Left lung (tissue), 10 donors: ENCODE data around the gene ALDH8A1. TPM values are rescaled to one million over a fixed set of nuclear protein-coding genes. Genes with fewer than 3 reads are reported as not detected.

Source experiments
- ATAC-seq: fragments of 200-7000 bp; cut with Tn5 transposase; one replicate; pipeline ENCODE4 v1.9.1; 2020; ENCODE audit warnings: moderate library complexity
- DNase-seq, 4 donors: peaks; one replicate each; pipeline ENCODE4 v3.0.0-alpha.2; 2013 to 2020
- H3K27ac ChIP-seq, 2 donors: fragments of 200-600 bp; sonication (generic) in 1 of 2; one replicate each; pipeline versions ENCODE4 v1.5.0 to v1.8.0; 2020 to 2021
- H3K27me3 ChIP-seq, 2 donors: fragments of 200-600 bp; sonication (generic) in 1 of 2; one replicate each; pipeline versions ENCODE4 v1.5.0 to v1.8.0; 2020 to 2021
- H3K36me3 ChIP-seq, 2 donors: fragments of 200-600 bp; sonication (generic) in 1 of 2; one replicate each; pipeline versions ENCODE4 v1.5.0 to v1.8.0; 2020 to 2021
- H3K4me1 ChIP-seq, 2 donors: fragments of 200-600 bp; one replicate each; pipeline ENCODE4 v1.8.0; 2021
- H3K4me3 ChIP-seq, 2 donors: fragments of 200-600 bp; sonication (generic) in 1 of 2; one replicate each; pipeline versions ENCODE4 v1.5.0 to v1.8.0; 2020 to 2021; ENCODE audit warnings: mild to moderate bottlenecking in 1 of 2
- H3K9me3 ChIP-seq, 2 donors: fragments of 200-600 bp; sonication (generic) in 1 of 2; one replicate each; pipeline versions ENCODE4 v1.5.0 to v1.8.0; 2020 to 2021
- intact Hi-C, 2 donors: fragments of 100-400 bp; cut with DNase I; formaldehyde crosslinking; loops; one replicate each; pipeline versions ENCODE4 v1.11.2 to v1.14.2; 2022
- microRNA-seq, 2 donors: library from miRNA; unstranded; fragments of <30 nt; microRNA quantifications; one replicate each; pipeline ENCODE4, GENCODE V29; 2019
- polyA plus RNA-seq, 6 donors: library from polyadenylated mRNA; unstranded; fragments of 120-200 nt; gene quantifications; one replicate each; pipeline ENCODE4 v1.2.1, GENCODE V29; 2013; ENCODE audit not compliant: insufficient read length in 6 of 6
- total RNA-seq, 2 donors: library from RNA; stranded (reverse); fragmentation: NEBNext Ultra II Directional; extraction: Animal tissue kit (Norgen Biotek cat#: 25700); gene quantifications; one replicate each; pipeline ENCODE4 v1.2.1, GENCODE V29; 2021
- TF ChIP-seq, protein P1 (sequence below), 2 donors: fragments of 200-600 bp; sonication (generic) in 1 of 2; IDR thresholded peaks; one replicate each; pipeline versions ENCODE4 v1.5.0 to v1.8.0; 2021; ENCODE audit warnings: antibody characterized with exemption in 2 of 2
- donor health status: DM: no; HTN: yes; CAD: no.
- donor health status: DM: no; HTN: no; CAD: no.

The ALDH8A1 gene
- total and polyA plus RNA-seq, 8 donors, result 0.80 to 2.4 (median 1.1) TPM

DNA sequence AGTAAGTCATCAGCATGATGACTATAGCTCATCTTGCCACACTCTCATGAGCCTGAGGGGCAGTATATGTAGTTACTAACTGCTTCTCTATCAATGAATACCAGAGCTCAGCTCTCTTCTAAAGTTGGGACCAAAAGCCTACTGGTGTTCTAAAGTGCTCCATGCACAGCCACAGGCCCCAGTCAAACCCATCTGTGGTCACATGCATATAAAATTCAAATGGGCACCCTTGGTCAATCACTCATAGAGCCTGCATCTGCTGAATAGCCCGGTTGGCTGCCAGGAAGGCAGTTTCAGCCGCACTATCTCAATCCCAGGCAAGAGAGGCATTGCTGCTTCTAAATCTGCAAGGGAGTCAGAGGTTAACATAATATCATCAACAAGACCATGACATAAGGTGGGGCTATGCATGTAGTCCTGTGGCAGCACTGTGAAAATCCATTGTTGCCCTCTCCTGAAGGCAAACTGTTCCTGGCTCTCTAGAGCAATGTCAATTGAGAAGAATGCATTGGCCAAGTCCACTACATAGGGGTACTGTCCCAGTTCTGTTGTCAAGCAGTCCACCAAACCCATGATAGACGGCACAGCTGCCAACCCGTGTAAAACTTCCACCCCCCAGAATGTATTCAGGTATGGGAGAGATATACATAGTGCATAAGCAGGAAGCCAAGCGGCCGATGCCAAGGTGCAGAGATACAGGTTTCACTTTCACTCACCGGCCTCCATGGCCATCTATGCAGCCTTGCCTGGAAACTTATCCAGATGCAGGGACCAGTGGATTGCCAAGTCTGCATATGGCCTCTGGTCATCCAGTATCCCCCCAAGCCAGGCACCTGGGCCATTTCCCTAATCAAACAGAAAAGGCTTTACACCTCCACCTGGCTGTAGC is 76.2 kb downstream of the ALDH8A1 start:
- Histone ChIP-seq H3K27me3 (no peaks in the 10 kb centered on the region), H3K9me3 (no peaks in the 10 kb centered on the region), H3K36me3 (no peaks in the 10 kb centered on the region), H3K27ac (no peak overlapping the region), H3K4me1 (no peaks in the 10 kb centered on the region), H3K4me3 (no peak overlapping the region)
- DNase-seq (no peak), ATAC-seq (no peak)
- intact Hi-C loops, result no loop called here
- TF ChIP-seq, protein P1, sequence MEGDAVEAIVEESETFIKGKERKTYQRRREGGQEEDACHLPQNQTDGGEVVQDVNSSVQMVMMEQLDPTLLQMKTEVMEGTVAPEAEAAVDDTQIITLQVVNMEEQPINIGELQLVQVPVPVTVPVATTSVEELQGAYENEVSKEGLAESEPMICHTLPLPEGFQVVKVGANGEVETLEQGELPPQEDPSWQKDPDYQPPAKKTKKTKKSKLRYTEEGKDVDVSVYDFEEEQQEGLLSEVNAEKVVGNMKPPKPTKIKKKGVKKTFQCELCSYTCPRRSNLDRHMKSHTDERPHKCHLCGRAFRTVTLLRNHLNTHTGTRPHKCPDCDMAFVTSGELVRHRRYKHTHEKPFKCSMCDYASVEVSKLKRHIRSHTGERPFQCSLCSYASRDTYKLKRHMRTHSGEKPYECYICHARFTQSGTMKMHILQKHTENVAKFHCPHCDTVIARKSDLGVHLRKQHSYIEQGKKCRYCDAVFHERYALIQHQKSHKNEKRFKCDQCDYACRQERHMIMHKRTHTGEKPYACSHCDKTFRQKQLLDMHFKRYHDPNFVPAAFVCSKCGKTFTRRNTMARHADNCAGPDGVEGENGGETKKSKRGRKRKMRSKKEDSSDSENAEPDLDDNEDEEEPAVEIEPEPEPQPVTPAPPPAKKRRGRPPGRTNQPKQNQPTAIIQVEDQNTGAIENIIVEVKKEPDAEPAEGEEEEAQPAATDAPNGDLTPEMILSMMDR (IDR thresholded peaks at IDR 0.05), result no peak

GRCh38 chr6:134870677-134871498 is 79.0 kb downstream of the ALDH8A1 start:
- TF ChIP-seq, protein P1 (IDR thresholded peaks at IDR 0.05), result no peak
- Histone ChIP-seq H3K4me3 (no peak overlapping the region), H3K4me1 (no peaks in the 10 kb centered on the region), H3K27ac (no peak overlapping the region), H3K27me3 (no peaks in the 10 kb centered on the region), H3K9me3 (no peaks in the 10 kb centered on the region), H3K36me3 (no peaks in the 10 kb centered on the region)
- DNase-seq (no peak), ATAC-seq (peak; percentile 27)
- intact Hi-C loops, result no loop called here

- Histone ChIP-seq H3K27ac (no peak overlapping the region), H3K4me1 (no peaks in the 10 kb centered on the region), H3K4me3 (no peak overlapping the region), H3K27me3 (no peaks in the 10 kb centered on the region), H3K9me3 (no peaks in the 10 kb centered on the region), H3K36me3 (no peaks in the 10 kb centered on the region)
- ATAC-seq (no peak), DNase-seq (no peak)
- intact Hi-C loops, result no loop called here
- TF ChIP-seq, protein P1 (IDR thresholded peaks at IDR 0.05), result no peak
Measured at GRCh38 chr6:134868812-134869211, 81.1 kb downstream of the ALDH8A1 start.

Small RNA genes lying within 50 kb of the gene (microRNA-seq; reads per million reads assigned to microRNA genes)
- gene MIR3662, result 0 reads per million in 2 donors

Other genes starting within 250 kb of the ALDH8A1 start
- 10 to 100 TPM; 55.1 to 61.2 TPM for gene HBS1L, start 104.7 kb upstream of the ALDH8A1 start, total RNA-seq
- gene HBS1L, start 104.7 kb upstream of the ALDH8A1 start, polyA plus RNA-seq, result 10 to 100 TPM; 62.0 to 71.5 (median 66.3) TPM
- 1 to 10 TPM; 1.3 to 2.5 TPM for gene MYB, start 231.2 kb upstream of the ALDH8A1 start, total RNA-seq
- gene MYB, start 231.2 kb upstream of the ALDH8A1 start, polyA plus RNA-seq, result 1 to 10 TPM; 2.6 to 6.4 (median 4.9) TPM